Measurements from ENCODE around the gene PDSS2. TPM values are rescaled to one million over a fixed set of nuclear protein-coding genes. Genes with fewer than 3 reads are reported as not detected.

PDSS2 gene
- total and polyA plus RNA-seq, 2 of the 4 experiments (the other 2 are of a cell fraction) = 8.6 to 9.2 TPM

DNA sequence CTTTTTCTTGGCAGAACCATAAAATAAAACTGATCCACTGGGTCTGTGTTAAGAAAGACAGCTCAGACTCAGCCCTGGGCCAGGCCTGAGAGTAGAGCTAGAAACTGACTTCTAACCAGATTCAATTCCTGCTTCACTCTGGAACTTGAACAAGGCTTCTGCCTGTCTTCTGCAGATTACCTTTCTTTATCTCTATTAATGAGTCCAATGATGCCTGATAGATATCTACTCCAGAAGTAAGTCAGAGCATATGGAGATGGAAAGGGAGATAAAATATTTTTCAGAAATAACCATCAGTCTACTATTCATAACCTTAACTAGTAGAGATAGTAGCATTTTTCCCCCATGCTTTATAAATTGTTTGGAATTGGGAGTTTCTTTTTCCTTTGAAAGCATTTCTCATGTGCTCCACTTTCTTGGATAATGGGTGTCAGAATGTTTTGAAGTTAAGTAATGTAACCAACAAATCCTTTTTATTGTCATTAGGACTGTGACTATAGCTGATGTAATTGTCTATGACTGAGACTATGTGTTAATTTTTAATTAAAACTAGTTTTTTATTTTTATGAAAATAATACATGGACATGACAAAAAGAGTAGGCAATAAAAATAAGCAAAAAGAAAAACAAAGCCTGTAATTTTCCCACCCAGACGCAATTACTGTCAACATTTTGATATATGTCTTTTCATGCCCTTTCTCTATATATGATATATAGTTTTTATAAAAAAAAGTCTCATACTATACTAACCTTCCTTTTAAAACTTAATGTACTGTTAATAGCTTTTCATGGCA is 37.7 kb upstream of the PDSS2 start:
- TF ChIP-seq, protein P1, sequence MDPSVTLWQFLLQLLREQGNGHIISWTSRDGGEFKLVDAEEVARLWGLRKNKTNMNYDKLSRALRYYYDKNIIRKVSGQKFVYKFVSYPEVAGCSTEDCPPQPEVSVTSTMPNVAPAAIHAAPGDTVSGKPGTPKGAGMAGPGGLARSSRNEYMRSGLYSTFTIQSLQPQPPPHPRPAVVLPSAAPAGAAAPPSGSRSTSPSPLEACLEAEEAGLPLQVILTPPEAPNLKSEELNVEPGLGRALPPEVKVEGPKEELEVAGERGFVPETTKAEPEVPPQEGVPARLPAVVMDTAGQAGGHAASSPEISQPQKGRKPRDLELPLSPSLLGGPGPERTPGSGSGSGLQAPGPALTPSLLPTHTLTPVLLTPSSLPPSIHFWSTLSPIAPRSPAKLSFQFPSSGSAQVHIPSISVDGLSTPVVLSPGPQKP (IDR thresholded peaks at IDR 0.05; ENCODE audit: borderline replicate concordance, low read depth, low read length) = no peak
- TF ChIP-seq FOS (IDR thresholded peaks at IDR 0.05; ENCODE audit: low read depth, low read length) = no peak
- TF ChIP-seq CHD1 (IDR thresholded peaks at IDR 0.05; ENCODE audit: low read depth, low read length) = no peak
- no peak for TF ChIP-seq POLR2A (IDR thresholded peaks at IDR 0.05; ENCODE audit: low read depth, low read length)
- TF ChIP-seq RFX5 (IDR thresholded peaks at IDR 0.05; ENCODE audit: low read depth, low read length) = no peak
- TF ChIP-seq BHLHE40 (IDR thresholded peaks at IDR 0.05; ENCODE audit: low read depth, low read length) = no peak
- TF ChIP-seq, protein P2, sequence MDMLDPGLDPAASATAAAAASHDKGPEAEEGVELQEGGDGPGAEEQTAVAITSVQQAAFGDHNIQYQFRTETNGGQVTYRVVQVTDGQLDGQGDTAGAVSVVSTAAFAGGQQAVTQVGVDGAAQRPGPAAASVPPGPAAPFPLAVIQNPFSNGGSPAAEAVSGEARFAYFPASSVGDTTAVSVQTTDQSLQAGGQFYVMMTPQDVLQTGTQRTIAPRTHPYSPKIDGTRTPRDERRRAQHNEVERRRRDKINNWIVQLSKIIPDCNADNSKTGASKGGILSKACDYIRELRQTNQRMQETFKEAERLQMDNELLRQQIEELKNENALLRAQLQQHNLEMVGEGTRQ (IDR thresholded peaks at IDR 0.05; ENCODE audit: low read depth, low read length) = no peak
- TF ChIP-seq MAZ (IDR thresholded peaks at IDR 0.05; ENCODE audit: borderline replicate concordance, low read depth, low read length) = no peak
- TF ChIP-seq MXI1 (IDR thresholded peaks at IDR 0.05; ENCODE audit: borderline replicate concordance, low read depth, low read length) = no peak
- no peak for TF ChIP-seq NFE2L2 (IDR thresholded peaks at IDR 0.05; ENCODE audit: low read depth, low read length)
- no peak for TF ChIP-seq SMC3 (IDR thresholded peaks at IDR 0.05; ENCODE audit: low read depth, low read length)
- TF ChIP-seq CEBPB (IDR thresholded peaks at IDR 0.05; ENCODE audit: low read depth, low read length) = no peak
- TF ChIP-seq MAFK (IDR thresholded peaks at IDR 0.05; ENCODE audit: low read depth, low read length) = no peak
- no peak for TF ChIP-seq RCOR1 (IDR thresholded peaks at IDR 0.05; ENCODE audit: insufficient replicate concordance, low read length)
- TF ChIP-seq RAD21 (IDR thresholded peaks at IDR 0.05; ENCODE audit: low read length) = no peak

More for the DNA sequence above, 37.7 kb upstream of the PDSS2 start:
- ChIA-PET CTCF (no interaction called here), POLR2A (ENCODE audit: unreplicated experiment) (interaction anchor here (0.5 kb wide), 1 partner anchor 195 kb away, joined by 3 read pairs; no protein-coding TSS in a partner anchor)
- Histone ChIP-seq H4K20me1 (ENCODE audit: insufficient read depth, low read length) (no peaks in the 10 kb centered on the region; the same call in 1 of the 2 replicates), H3K27ac (ENCODE audit: insufficient read depth, low read length) (no peak overlapping the region), H3K14ac (replicated peaks; ENCODE audit: low read depth, low read length) (no peak overlapping the region), H2BK5ac (ENCODE audit: low read depth, low read length, poor library complexity, severe bottlenecking) (no peak overlapping the region), H2AK5ac (ENCODE audit: low read depth, low read length) (no peak overlapping the region), H2BK20ac (ENCODE audit: low read depth, low read length) (no peak overlapping the region), H3K79me1 (ENCODE audit: low read depth in 1 of 2, low read length in 2 of 2) (peaks cover 0 to 13% of the 10 kb centered on the region in 2 experiments; a peak in 1 of 4 replicates), H3K23ac (ENCODE audit: low read depth, low read length) (no peak overlapping the region), H3K36me3 (ENCODE audit: control insufficient read depth, insufficient read depth, low read length) (no peaks in the 10 kb centered on the region), H3K27me3 (ENCODE audit: control insufficient read depth, insufficient read depth, low read length) (no peaks in the 10 kb centered on the region), H3K56ac (ENCODE audit: extremely low read depth, insufficient read depth, low read length) (no peak overlapping the region), H3K9ac (ENCODE audit: low read depth, low read length) (no peak overlapping the region), H3K9me1 (ENCODE audit: insufficient read depth, low read length) (no peaks in the 10 kb centered on the region), H3K4me3 (ENCODE audit: insufficient read depth, low read depth, low read length) (no peak overlapping the region), H2BK15ac (ENCODE audit: low read depth, low read length) (no peak overlapping the region), H2AK9ac (replicated peaks; ENCODE audit: low read depth, low read length, poor library complexity) (no peak overlapping the region), H3K4ac (ENCODE audit: low read depth, low read length) (no peak overlapping the region), H3K18ac (ENCODE audit: low read depth, low read length) (no peak overlapping the region), H4K8ac (ENCODE audit: low read depth in 2 of 2, low read length in 2 of 2) (no peak overlapping the region), H3K4me1 (ENCODE audit: control insufficient read depth, insufficient read depth, low read length) (peaks cover 3% of the 10 kb centered on the region), H4K5ac (ENCODE audit: low read depth, low read length) (no peak overlapping the region), H2BK120ac (ENCODE audit: low read depth, low read length) (no peak overlapping the region), H4K91ac (ENCODE audit: insufficient read depth, low read depth, low read length) (no peak overlapping the region), H3K4me2 (ENCODE audit: low read depth, low read length) (no peak overlapping the region), H2AFZ (replicated peaks; ENCODE audit: low read length, poor library complexity) (no peak overlapping the region), H3K9me3 (ENCODE audit: control insufficient read depth, insufficient read depth, low read length) (no peaks in the 10 kb centered on the region)
- WGBS, 2 experiments (ENCODE audit: extremely low coverage in 2 of 2, insufficient read length in 1 of 2) = no CpG with 5 or more reads among the region's 1 CpG
- no peak for DNase-seq
- no TSS peak for BruUV-seq (replicated peaks)
- ATAC-seq (ENCODE audit: low read depth) = no peak
- dilution Hi-C loops (cut with HindIII; ENCODE audit: low sequenced_read_pairs, unreplicated experiment) = no loop called here
- intact Hi-C loops (cut with micrococcal nuclease) = no loop called here
- in situ Hi-C loops (cut with MboI; ENCODE audit: low sequenced_read_pairs) = loop anchor here (10.0 kb wide), 2 partner anchors 348 to 372 kb away; no protein-coding TSS in a partner anchor

Data from IMR-90 (cell line).